Measurements from ENCODE around the gene PRUNE2. TPM values are rescaled to one million over a fixed set of nuclear protein-coding genes. Genes with fewer than 3 reads are reported as not detected.

PRUNE2 gene
- polyA plus RNA-seq, 1 donor (not counting 4 experiments of a cell fraction or from before 2014, with no cell fraction given) = 0.41 TPM

DNA sequence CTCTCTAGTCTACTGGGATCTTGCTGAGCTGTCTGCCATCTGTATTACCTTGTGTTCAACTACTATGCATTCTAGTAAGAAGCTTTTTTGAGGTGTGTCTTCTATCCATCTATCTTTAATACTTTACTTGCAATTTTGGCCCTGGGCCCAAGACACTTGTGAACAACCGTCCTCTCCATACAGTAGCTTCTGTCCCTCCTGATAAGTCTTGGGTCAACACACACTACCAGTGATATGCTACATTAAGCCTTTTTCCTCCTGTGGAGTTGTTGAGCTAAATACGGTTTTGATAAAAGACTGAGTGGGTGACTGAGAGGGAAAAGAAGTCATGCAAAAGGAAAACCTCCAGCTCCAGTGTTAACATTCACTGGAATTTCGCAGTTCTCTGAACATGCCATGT is 275.0 kb downstream of the PRUNE2 start:
- DNase-seq (ENCODE audit: low read depth, low spot score) (no peak), FAIRE-seq (no peak)
- H2AFZ ChIP-seq (ENCODE audit: control insufficient read depth, low read length) = no peak overlapping the region
- dilution Hi-C loops (cut with MboI; ENCODE audit: extremely low pct_ligation_motif_present, low sequenced_read_pairs) = no loop called here
- H3K4me3 ChIP-seq (ENCODE audit: control insufficient read depth in 2 of 3, extremely low read depth in 1 of 3, insufficient read depth in 2 of 3, low read depth in 1 of 3, low read length in 3 of 3) = no peak overlapping the region
- no peaks in the 10 kb centered on the region for H3K9me1 ChIP-seq (ENCODE audit: control insufficient read depth, extremely low read depth, insufficient read depth, low read length)
- H3K4me1 ChIP-seq (ENCODE audit: control insufficient read depth, extremely low read depth, insufficient read depth, low read length) = no peaks in the 10 kb centered on the region
- H3K79me2 ChIP-seq (ENCODE audit: control insufficient read depth, insufficient read depth, low read length) = no peaks in the 10 kb centered on the region
- no peaks in the 10 kb centered on the region for H3K9me3 ChIP-seq (ENCODE audit: control insufficient read depth, low read depth, low read length)
- no peaks in the 10 kb centered on the region for H3K27me3 ChIP-seq (ENCODE audit: control insufficient read depth, extremely low read depth, insufficient read depth, low read length)
- H3K36me3 ChIP-seq (ENCODE audit: control insufficient read depth in 2 of 2, extremely low read depth in 1 of 2, insufficient read depth in 2 of 2, low read length in 2 of 2) = no peaks in the 10 kb centered on the region
- H4K20me1 ChIP-seq (ENCODE audit: control insufficient read depth, extremely low read depth, insufficient read depth, low read length) = no peaks in the 10 kb centered on the region
- H3K9ac ChIP-seq (ENCODE audit: control insufficient read depth, extremely low read depth, insufficient read depth, low read length) = no peak overlapping the region
- no peak overlapping the region for H3K4me2 ChIP-seq (ENCODE audit: control insufficient read depth, extremely low read depth, insufficient read depth, low read depth, low read length)
- H3K27ac ChIP-seq (ENCODE audit: control insufficient read depth, insufficient read depth, low read length) = no peak overlapping the region
- TF ChIP-seq, protein P1, sequence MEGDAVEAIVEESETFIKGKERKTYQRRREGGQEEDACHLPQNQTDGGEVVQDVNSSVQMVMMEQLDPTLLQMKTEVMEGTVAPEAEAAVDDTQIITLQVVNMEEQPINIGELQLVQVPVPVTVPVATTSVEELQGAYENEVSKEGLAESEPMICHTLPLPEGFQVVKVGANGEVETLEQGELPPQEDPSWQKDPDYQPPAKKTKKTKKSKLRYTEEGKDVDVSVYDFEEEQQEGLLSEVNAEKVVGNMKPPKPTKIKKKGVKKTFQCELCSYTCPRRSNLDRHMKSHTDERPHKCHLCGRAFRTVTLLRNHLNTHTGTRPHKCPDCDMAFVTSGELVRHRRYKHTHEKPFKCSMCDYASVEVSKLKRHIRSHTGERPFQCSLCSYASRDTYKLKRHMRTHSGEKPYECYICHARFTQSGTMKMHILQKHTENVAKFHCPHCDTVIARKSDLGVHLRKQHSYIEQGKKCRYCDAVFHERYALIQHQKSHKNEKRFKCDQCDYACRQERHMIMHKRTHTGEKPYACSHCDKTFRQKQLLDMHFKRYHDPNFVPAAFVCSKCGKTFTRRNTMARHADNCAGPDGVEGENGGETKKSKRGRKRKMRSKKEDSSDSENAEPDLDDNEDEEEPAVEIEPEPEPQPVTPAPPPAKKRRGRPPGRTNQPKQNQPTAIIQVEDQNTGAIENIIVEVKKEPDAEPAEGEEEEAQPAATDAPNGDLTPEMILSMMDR (optimal IDR thresholded peaks at IDR 0.05 in 1 of 3, IDR thresholded peaks at IDR 0.05 in 1 of 3, conservative IDR thresholded peaks at IDR 0.05 in 1 of 3; ENCODE audit: extremely low read depth in 1 of 3, insufficient read depth in 2 of 3, low read length in 3 of 3) = no peak
- TF ChIP-seq EZH2 (IDR thresholded peaks at IDR 0.05; ENCODE audit: low read length) = no peak

DNA sequence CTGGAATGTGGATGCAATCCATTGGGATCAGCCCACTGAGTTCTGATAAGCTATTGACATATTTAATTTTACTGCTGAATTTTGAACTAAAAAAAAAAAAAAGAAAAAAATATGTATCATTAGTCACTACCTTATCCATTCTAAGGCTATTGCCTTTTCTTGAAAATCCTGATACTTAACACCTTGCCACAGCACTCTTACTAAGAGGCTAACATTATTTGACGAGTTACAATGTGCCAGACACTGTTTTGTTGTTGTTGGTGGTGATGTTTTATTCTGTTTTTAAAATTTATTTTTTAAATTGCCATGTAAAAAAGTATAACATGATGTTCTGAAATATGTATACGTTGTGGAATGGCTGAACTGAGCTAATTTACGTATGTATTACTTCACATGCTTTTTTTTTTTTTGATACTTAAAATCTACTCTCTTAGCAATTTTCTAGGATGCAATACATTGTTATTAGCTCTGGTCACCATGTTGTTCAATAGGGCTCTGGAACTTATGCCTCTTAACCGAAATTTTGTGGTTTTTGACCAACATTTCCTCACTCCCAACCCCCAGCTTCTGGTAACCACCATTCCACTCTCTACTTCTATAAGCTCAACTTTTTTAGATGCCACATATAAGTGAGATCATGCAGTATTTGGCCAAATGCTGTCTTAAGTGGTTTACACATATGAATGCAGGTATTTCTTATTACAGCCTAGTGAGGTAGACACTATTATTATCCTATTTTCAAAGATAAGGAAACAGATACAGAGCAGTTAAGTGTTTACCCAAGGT is 276.5 kb downstream of the PRUNE2 start:
- dilution Hi-C loops (cut with MboI; ENCODE audit: extremely low pct_ligation_motif_present, low sequenced_read_pairs) = no loop called here
- H3K4me1 ChIP-seq (ENCODE audit: control insufficient read depth, extremely low read depth, insufficient read depth, low read length) = no peaks in the 10 kb centered on the region
- H3K9me3 ChIP-seq (ENCODE audit: control insufficient read depth, low read depth, low read length) = no peaks in the 10 kb centered on the region
- H3K9ac ChIP-seq (ENCODE audit: control insufficient read depth, extremely low read depth, insufficient read depth, low read length) = no peak overlapping the region
- no peaks in the 10 kb centered on the region for H4K20me1 ChIP-seq (ENCODE audit: control insufficient read depth, extremely low read depth, insufficient read depth, low read length)
- no peak overlapping the region for H2AFZ ChIP-seq (ENCODE audit: control insufficient read depth, low read length)
- H3K9me1 ChIP-seq (ENCODE audit: control insufficient read depth, extremely low read depth, insufficient read depth, low read length) = no peaks in the 10 kb centered on the region
- H3K79me2 ChIP-seq (ENCODE audit: control insufficient read depth, insufficient read depth, low read length) = no peaks in the 10 kb centered on the region
- no peak for DNase-seq (ENCODE audit: low read depth, low spot score)
- no peak overlapping the region for H3K4me2 ChIP-seq (ENCODE audit: control insufficient read depth, extremely low read depth, insufficient read depth, low read depth, low read length)
- no peak for FAIRE-seq
- H3K27ac ChIP-seq (ENCODE audit: control insufficient read depth, insufficient read depth, low read length) = no peak overlapping the region
- no peaks in the 10 kb centered on the region for H3K36me3 ChIP-seq (ENCODE audit: control insufficient read depth in 2 of 2, extremely low read depth in 1 of 2, insufficient read depth in 2 of 2, low read length in 2 of 2)
- no peaks in the 10 kb centered on the region for H3K27me3 ChIP-seq (ENCODE audit: control insufficient read depth, extremely low read depth, insufficient read depth, low read length)
- no peak overlapping the region for H3K4me3 ChIP-seq (ENCODE audit: control insufficient read depth in 2 of 3, extremely low read depth in 1 of 3, insufficient read depth in 2 of 3, low read depth in 1 of 3, low read length in 3 of 3)
- TF ChIP-seq, protein P1 (optimal IDR thresholded peaks at IDR 0.05 in 1 of 3, IDR thresholded peaks at IDR 0.05 in 1 of 3, conservative IDR thresholded peaks at IDR 0.05 in 1 of 3; ENCODE audit: extremely low read depth in 1 of 3, insufficient read depth in 2 of 3, low read length in 3 of 3) = no peak
- TF ChIP-seq EZH2 (IDR thresholded peaks at IDR 0.05; ENCODE audit: low read length) = no peak

All from keratinocyte (primary cell).